Inflammatory macrophage (primary cell): Measurements from ENCODE around the gene MSRB1.
A peak's percentile ranks its signal among the peaks of the same experiment; 100 is the strongest.
"Not testable (repeated sequence)": the region's sequence is repeated elsewhere in the genome, so short reads cannot be mapped to it uniquely, and the experiment has no call there.

ENCODE experiments used
- DNase-seq, 2 donors: peaks; one replicate each; pipeline ENCODE4 v3.0.0-alpha.2; 2020 to 2022

MSRB1 gene

GRCh38 chr16:1978476-1979120 lies 35.6 kb upstream of the MSRB1 start:
- DNase-seq, result no peak

- no peak for DNase-seq
Observed at GRCh38 chr16:1977875-1978268, 34.9 kb upstream of the MSRB1 start.

- DNase-seq, result no peak
Observed at GRCh38 chr16:1976951-1977874, 34.2 kb upstream of the MSRB1 start.

- no peak for DNase-seq
Observed at GRCh38 chr16:1976216-1976520, 33.2 kb upstream of the MSRB1 start.

- no peak for DNase-seq
Observed at GRCh38 chr16:1975432-1976215, 32.6 kb upstream of the MSRB1 start.

- DNase-seq, result no peak
Observed at GRCh38 chr16:1974157-1975070, 31.4 kb upstream of the MSRB1 start.

- no peak for DNase-seq
Observed at GRCh38 chr16:1973461-1974156, 30.6 kb upstream of the MSRB1 start.

GRCh38 chr16:1972490-1972877 lies 29.5 kb upstream of the MSRB1 start:
- no peak for DNase-seq

- DNase-seq, result peak; percentile 95
Observed at GRCh38 chr16:1971796-1972489, 28.9 kb upstream of the MSRB1 start, which contains the start of gene TBL3. TSS of gene TBL3 (plus strand) at chr16:1972053. CDS start at chr16:1972165, 112 bp downstream.

- no peak for DNase-seq
Observed at GRCh38 chr16:1968146-1968953, 25.4 kb upstream of the MSRB1 start.

GRCh38 chr16:1966460-1966859 lies 23.5 kb upstream of the MSRB1 start, which contains the start of gene RNF151:
TSS of gene RNF151 (plus strand) at chr16:1966856. CDS start at chr16:1966882, 26 bp downstream.
- no peak for DNase-seq

GRCh38 chr16:1965396-1966001 lies 22.5 kb upstream of the MSRB1 start:
- peak in 1 of 2 donors; percentile 25 for DNase-seq

- DNase-seq, result peak; percentile 99
Observed at GRCh38 chr16:1964506-1965395, 21.8 kb upstream of the MSRB1 start, which contains the start of gene RPS2. TSS of gene RPS2 (minus strand) at chr16:1964826. CDS start at chr16:1964625, 201 bp downstream.

- DNase-seq, result peak; percentile 34 to 55
Observed at GRCh38 chr16:1963806-1964505, 21.0 kb upstream of the MSRB1 start.

- DNase-seq, result not testable (repeated sequence)
Observed at GRCh38 chr16:1962161-1963153, 19.5 kb upstream of the MSRB1 start.

- DNase-seq, result no peak
Observed at GRCh38 chr16:1961651-1962067, 18.7 kb upstream of the MSRB1 start.
